Gastrocnemius medialis (tissue), 4 donors: ENCODE measurements around the gene SELENOI.
A peak's percentile ranks its signal among the peaks of the same experiment; 100 is the strongest.

Source experiments
- CTCF ChIP-seq, 5 experiments: fragments of 450-650 bp in 3 of 5; fragments of 200-600 bp in 2 of 5; sonication (generic) in 2 of 5; IDR thresholded peaks in 4 of 5; conservative IDR thresholded peaks in 1 of 5; 1 replicate in 4 of 5; 2 replicates in 1 of 5; pipeline ENCODE4 v1.5.1; 2016 to 2019; ENCODE audit warnings: antibody characterized with exemption in 5 of 5, mild to moderate bottlenecking in 3 of 5, moderate library complexity in 3 of 5
- POLR2A ChIP-seq, 2 donors: fragments of 450-650 bp; IDR thresholded peaks; one replicate each; pipeline ENCODE4 v1.6.1; 2017; ENCODE audit warnings: antibody characterized with exemption in 2 of 2, mild to moderate bottlenecking in 2 of 2, moderate library complexity in 2 of 2

GRCh38 chr2:26330114-26330549, 15.8 kb upstream of the SELENOI start:
- TF ChIP-seq CTCF (IDR thresholded peaks at IDR 0.05 in 4 of 5, conservative IDR thresholded peaks at IDR 0.05 in 1 of 5) (peak; percentile 71 to 92 (median 85)), POLR2A (IDR thresholded peaks at IDR 0.05) (no peak)
